Endodermal cell (in vitro differentiated cells): ENCODE measurements around the gene CBLN3. TPM values are rescaled to one million over a fixed set of nuclear protein-coding genes. Genes with fewer than 3 reads are reported as not detected.

Experiments used
- DNase-seq: peaks from one replicate; pipeline ENCODE4 v3.0.0-alpha.2; 2017
- H3K27ac ChIP-seq: 2 replicates; pipeline ENCODE4 v1.5.1; 2013; ENCODE audit warnings: mild to moderate bottlenecking, low read depth, low read length, moderate library complexity
- H3K27me3 ChIP-seq: 2 replicates; pipeline ENCODE4 v1.6.1; 2013; ENCODE audit warnings: mild to moderate bottlenecking, low read length, moderate library complexity; ENCODE audit not compliant: insufficient read depth, control insufficient read depth, poor library complexity, severe bottlenecking
- H3K36me3 ChIP-seq: 2 replicates; pipeline ENCODE4 v1.7.0; 2013; ENCODE audit warnings: mild to moderate bottlenecking, low read length, moderate library complexity; ENCODE audit not compliant: control insufficient read depth, insufficient read depth
- H3K4me1 ChIP-seq: one replicate; pipeline ENCODE4 v1.7.0; 2013; ENCODE audit warnings: low read length; ENCODE audit not compliant: control insufficient read depth, insufficient read depth
- H3K4me3 ChIP-seq: 2 replicates; pipeline ENCODE4 v1.5.1; 2013; ENCODE audit warnings: mild to moderate bottlenecking, low read length, moderate library complexity
- H3K9ac ChIP-seq: 2 replicates; pipeline ENCODE4 v1.6.1; 2013; ENCODE audit warnings: mild to moderate bottlenecking, low read length, moderate library complexity; ENCODE audit not compliant: poor library complexity, severe bottlenecking; ENCODE audit errors: extremely low read depth
- H3K9me3 ChIP-seq: 2 replicates; pipeline ENCODE4 v1.6.1; 2013; ENCODE audit warnings: mild to moderate bottlenecking, low read length, moderate library complexity; ENCODE audit not compliant: control insufficient read depth
- H3K27ac Mint-ChIP-seq: 2 replicates; pipeline ENCODE4 v1.8.0; 2020; ENCODE audit warnings: mixed read lengths
- H3K27me3 Mint-ChIP-seq: 2 replicates; pipeline ENCODE4 v1.8.0; 2021; ENCODE audit warnings: mild to moderate bottlenecking, mixed read lengths; ENCODE audit not compliant: insufficient read depth
- H3K36me3 Mint-ChIP-seq: 2 replicates; pipeline ENCODE4 v1.8.0; 2020; ENCODE audit warnings: low read depth, mixed read lengths
- H3K4me1 Mint-ChIP-seq: 2 replicates; pipeline ENCODE4 v1.8.0; 2020; ENCODE audit warnings: mixed read lengths
- H3K4me3 Mint-ChIP-seq: 2 replicates; pipeline ENCODE4 v1.8.0; 2020; ENCODE audit warnings: mild to moderate bottlenecking, moderate library complexity, mixed read lengths
- H3K9me3 Mint-ChIP-seq: 2 replicates; pipeline ENCODE4 v1.8.0; 2020; ENCODE audit warnings: mild to moderate bottlenecking, mixed read lengths
- CTCF ChIP-seq: fragments of 200-600 bp; sonication (generic); conservative IDR thresholded peaks from 2 replicates; pipeline ENCODE4 v1.5.0; 2021; ENCODE audit warnings: antibody characterized with exemption, mild to moderate bottlenecking
- WGBS, 2 experiments: methylation state at CpG; one replicate each; pipeline versions ENCODE4 v1.1.5 to v1.1.7; 2013; ENCODE audit warnings: missing lambda C conversion rate in 2 of 2, mixed read lengths in 1 of 2; ENCODE audit not compliant: insufficient coverage in 1 of 2, insufficient read length in 1 of 2; 5-methylcytosine and 5-hydroxymethylcytosine counted together
- total RNA-seq, 2 donors: library from RNA; stranded (reverse); fragmentation: NEBNext Ultra II Directional in 1 of 2; extraction: Animal tissue kit (Norgen Biotek cat#: 25700) in 1 of 2; gene quantifications; 2 replicates in 1 of 2; 3 replicates in 1 of 2; pipeline ENCODE4 v1.2.1, GENCODE V29; 2021

CBLN3 gene
- total RNA-seq, 2 donors from 2014 or later, result 2.1 to 2.4 TPM

- no peak for DNase-seq
Measured at GRCh38 chr14:24428628-24429394, 657 bp downstream of the CBLN3 start.

GRCh38 chr14:24427537-24428508 lies 1.6 kb downstream of the CBLN3 start:
- Mint-ChIP-seq H3K9me3 (no peaks in the 10 kb centered on the region), H3K4me1 (peaks cover 25% of the 10 kb centered on the region), H3K4me3 (no peak overlapping the region), H3K36me3 (peaks cover 8% of the 10 kb centered on the region), H3K27ac (no peak overlapping the region), H3K27me3 (peaks cover 6% of the 10 kb centered on the region)
- TF ChIP-seq CTCF, result no peak
- WGBS, 2 experiments, result 93 to 94% methylated on average over 9 to 18 of the region's 18 CpGs
- Histone ChIP-seq H3K9me3 (no peaks in the 10 kb centered on the region), H3K27me3 (peaks cover 7% of the 10 kb centered on the region), H3K4me1 (no peaks in the 10 kb centered on the region), H3K36me3 (peaks cover 4% of the 10 kb centered on the region), H3K27ac (no peak overlapping the region), H3K4me3 (no peak overlapping the region), H3K9ac (no peak overlapping the region)
- no peak for DNase-seq

More at GRCh38 chr14:24428628-24429394, 657 bp downstream of the CBLN3 start:
- H3K27ac ChIP-seq, result no peak overlapping the region
- no peak overlapping the region for H3K4me3 ChIP-seq
- Mint-ChIP-seq H3K4me1 (peaks cover 25% of the 10 kb centered on the region), H3K27me3 (peaks cover 6% of the 10 kb centered on the region), H3K36me3 (peaks cover 17% of the 10 kb centered on the region), H3K9me3 (no peaks in the 10 kb centered on the region), H3K4me3 (peak overlapping the region; percentile 76), H3K27ac (peak overlapping the region; percentile 64)
- TF ChIP-seq CTCF, result no peak
- H3K4me1 ChIP-seq, result no peaks in the 10 kb centered on the region
- WGBS, 2 experiments, result 89 to 92% methylated on average over 12 to 18 of the region's 18 CpGs
- no peak overlapping the region for H3K9ac ChIP-seq
- no peaks in the 10 kb centered on the region for H3K27me3 ChIP-seq
- H3K9me3 ChIP-seq, result no peaks in the 10 kb centered on the region
- H3K36me3 ChIP-seq, result peaks cover 12% of the 10 kb centered on the region

- peak; percentile 81 for DNase-seq
- Mint-ChIP-seq H3K27me3 (peaks cover 6% of the 10 kb centered on the region), H3K36me3 (peaks cover 5% of the 10 kb centered on the region), H3K27ac (peak overlapping the region; percentile 69), H3K9me3 (no peaks in the 10 kb centered on the region), H3K4me3 (no peak overlapping the region), H3K4me1 (peaks cover 25% of the 10 kb centered on the region)
- Histone ChIP-seq H3K4me1 (no peaks in the 10 kb centered on the region), H3K9me3 (no peaks in the 10 kb centered on the region), H3K27ac (no peak overlapping the region), H3K4me3 (no peak overlapping the region), H3K9ac (no peak overlapping the region), H3K27me3 (peaks cover 14% of the 10 kb centered on the region), H3K36me3 (no peaks in the 10 kb centered on the region)
- WGBS, 2 experiments, result 81 to 86% methylated on average over 6 to 8 of the region's 8 CpGs
- TF ChIP-seq CTCF, result peak; percentile 48
Measured at GRCh38 chr14:24426912-24427536, 2.4 kb downstream of the CBLN3 start.
